Measurements from ENCODE around the gene MKNK2. TPM values are rescaled to one million over a fixed set of nuclear protein-coding genes. Genes with fewer than 3 reads are reported as not detected.

The MKNK2 gene
- total RNA-seq, 2 donors from 2014 or later = 120 to 123 TPM

GRCh38 chr19:2043961-2044708 lies 6.9 kb downstream of the MKNK2 start:
- H3K36me3 Mint-ChIP-seq (ENCODE audit: low read depth) = peaks cover 17% of the 10 kb centered on the region
- Histone ChIP-seq H3K36me3 (ENCODE audit: control insufficient read depth, insufficient read depth, low read length) (peaks cover 44% of the 10 kb centered on the region), H3K27me3 (ENCODE audit: control insufficient read depth, insufficient read depth, low read length, poor library complexity, severe bottlenecking) (no peaks in the 10 kb centered on the region), H3K27ac (ENCODE audit: low read depth, low read length) (no peak overlapping the region), H3K9me3 (ENCODE audit: control insufficient read depth, low read length) (no peaks in the 10 kb centered on the region), H3K4me3 (ENCODE audit: low read length) (no peak overlapping the region), H3K9ac (ENCODE audit: extremely low read depth, low read length, poor library complexity, severe bottlenecking) (no peak overlapping the region), H3K4me1 (ENCODE audit: control insufficient read depth, insufficient read depth, low read length) (peaks cover 8% of the 10 kb centered on the region)
- H3K9me3 Mint-ChIP-seq = no peaks in the 10 kb centered on the region
- peak; percentile 67 for DNase-seq
- H3K27me3 Mint-ChIP-seq (ENCODE audit: insufficient read depth) = no peaks in the 10 kb centered on the region
- no peak overlapping the region for H3K27ac Mint-ChIP-seq
- no peaks in the 10 kb centered on the region for H3K4me1 Mint-ChIP-seq
- H3K4me3 Mint-ChIP-seq = no peak overlapping the region
- 92 to 94% methylated on average over 6 to 11 of the region's 11 CpGs for WGBS, 2 experiments (ENCODE audit: insufficient coverage in 1 of 2, insufficient read length in 1 of 2)
- TF ChIP-seq CTCF (conservative IDR thresholded peaks at IDR 0.05) = peak; percentile 24

GRCh38 chr19:2043251-2043641 lies 7.8 kb downstream of the MKNK2 start:
- 93 to 94% methylated on average over 8 to 9 of the region's 9 CpGs for WGBS, 2 experiments (ENCODE audit: insufficient coverage in 1 of 2, insufficient read length in 1 of 2)
- Histone ChIP-seq H3K9ac (ENCODE audit: extremely low read depth, low read length, poor library complexity, severe bottlenecking) (no peak overlapping the region), H3K9me3 (ENCODE audit: control insufficient read depth, low read length) (no peaks in the 10 kb centered on the region), H3K27me3 (ENCODE audit: control insufficient read depth, insufficient read depth, low read length, poor library complexity, severe bottlenecking) (no peaks in the 10 kb centered on the region), H3K4me1 (ENCODE audit: control insufficient read depth, insufficient read depth, low read length) (peaks cover 4% of the 10 kb centered on the region), H3K36me3 (ENCODE audit: control insufficient read depth, insufficient read depth, low read length) (peaks cover 46% of the 10 kb centered on the region), H3K27ac (ENCODE audit: low read depth, low read length) (no peak overlapping the region), H3K4me3 (ENCODE audit: low read length) (no peak overlapping the region)
- Mint-ChIP-seq H3K4me3 (no peak overlapping the region), H3K36me3 (ENCODE audit: low read depth) (peaks cover 19% of the 10 kb centered on the region), H3K27ac (no peak overlapping the region), H3K9me3 (no peaks in the 10 kb centered on the region), H3K4me1 (no peaks in the 10 kb centered on the region), H3K27me3 (ENCODE audit: insufficient read depth) (no peaks in the 10 kb centered on the region)
- peak; percentile 49 for DNase-seq
- no peak for TF ChIP-seq CTCF (conservative IDR thresholded peaks at IDR 0.05)

GRCh38 chr19:2042485-2043250 lies 8.4 kb downstream of the MKNK2 start:
- H3K4me1 ChIP-seq (ENCODE audit: control insufficient read depth, insufficient read depth, low read length) = peaks cover 4% of the 10 kb centered on the region

More at GRCh38 chr19:2042485-2043250, 8.4 kb downstream of the MKNK2 start:
- peak overlapping the region; percentile 61 for H3K27ac ChIP-seq (ENCODE audit: low read depth, low read length)
- Mint-ChIP-seq H3K4me3 (peak overlapping the region; percentile 33), H3K9me3 (no peaks in the 10 kb centered on the region), H3K27me3 (ENCODE audit: insufficient read depth) (no peaks in the 10 kb centered on the region), H3K36me3 (ENCODE audit: low read depth) (peaks cover 22% of the 10 kb centered on the region), H3K27ac (peak overlapping the region; percentile 84), H3K4me1 (no peaks in the 10 kb centered on the region)
- H3K9ac ChIP-seq (ENCODE audit: extremely low read depth, low read length, poor library complexity, severe bottlenecking) = peak overlapping the region; percentile 20
- peaks cover 46% of the 10 kb centered on the region for H3K36me3 ChIP-seq (ENCODE audit: control insufficient read depth, insufficient read depth, low read length)
- TF ChIP-seq CTCF (conservative IDR thresholded peaks at IDR 0.05) = no peak
- no peaks in the 10 kb centered on the region for H3K27me3 ChIP-seq (ENCODE audit: control insufficient read depth, insufficient read depth, low read length, poor library complexity, severe bottlenecking)
- no peak for DNase-seq
- H3K4me3 ChIP-seq (ENCODE audit: low read length) = peak overlapping the region; percentile 68
- H3K9me3 ChIP-seq (ENCODE audit: control insufficient read depth, low read length) = no peaks in the 10 kb centered on the region
- 74 to 77% methylated on average over 21 to 28 of the region's 29 CpGs for WGBS, 2 experiments (ENCODE audit: insufficient coverage in 1 of 2, insufficient read length in 1 of 2)

Measured in endodermal cell (in vitro differentiated cells).